ENCODE measurements around the gene CIDEC.
"Not testable (repeated sequence)": the region's sequence is repeated elsewhere in the genome, so short reads cannot be mapped to it uniquely, and the experiment has no call there.

The CIDEC gene

GRCh38 chr3:9863058-9863772, 16.8 kb downstream of the CIDEC start:
- no peak for DNase-seq (ENCODE audit: low read depth)
- no peak overlapping the region; the same call in 1 of the 2 replicates for H3K4me3 ChIP-seq (ENCODE audit: control insufficient read depth, low read depth, low read length)
- TF ChIP-seq CTCF (IDR thresholded peaks at IDR 0.05; ENCODE audit: control insufficient read depth, insufficient read depth, low read depth, low read length, missing control alignments): no peak

- no peak for DNase-seq (ENCODE audit: low read depth)
- TF ChIP-seq CTCF (IDR thresholded peaks at IDR 0.05; ENCODE audit: control insufficient read depth, insufficient read depth, low read depth, low read length, missing control alignments): peak; percentile 29
- no peak overlapping the region; the same call in 1 of the 2 replicates for H3K4me3 ChIP-seq (ENCODE audit: control insufficient read depth, low read depth, low read length)
Observed at GRCh38 chr3:9862391-9863057, 17.5 kb downstream of the CIDEC start.

GRCh38 chr3:9861626-9862130, 18.4 kb downstream of the CIDEC start:
- TF ChIP-seq CTCF (IDR thresholded peaks at IDR 0.05; ENCODE audit: control insufficient read depth, insufficient read depth, low read depth, low read length, missing control alignments): no peak
- DNase-seq (ENCODE audit: low read depth): no peak
- no peak overlapping the region for H3K4me3 ChIP-seq (ENCODE audit: control insufficient read depth, low read depth, low read length)

GRCh38 chr3:9861201-9861600, 18.9 kb downstream of the CIDEC start:
- H3K4me3 ChIP-seq (ENCODE audit: control insufficient read depth, low read depth, low read length): no peak overlapping the region
- no peak for DNase-seq (ENCODE audit: low read depth)
- no peak for TF ChIP-seq CTCF (IDR thresholded peaks at IDR 0.05; ENCODE audit: control insufficient read depth, insufficient read depth, low read depth, low read length, missing control alignments)

GRCh38 chr3:9859530-9860025, 20.5 kb downstream of the CIDEC start:
- TF ChIP-seq CTCF (IDR thresholded peaks at IDR 0.05; ENCODE audit: control insufficient read depth, insufficient read depth, low read depth, low read length, missing control alignments): no peak
- no peak for DNase-seq (ENCODE audit: low read depth)

GRCh38 chr3:9855594-9855993, 24.5 kb downstream of the CIDEC start:
- TF ChIP-seq CTCF (IDR thresholded peaks at IDR 0.05; ENCODE audit: control insufficient read depth, insufficient read depth, low read depth, low read length, missing control alignments): no peak
- no peak overlapping the region for H3K4me3 ChIP-seq (ENCODE audit: control insufficient read depth, low read depth, low read length)
- DNase-seq (ENCODE audit: low read depth): no peak

More at GRCh38 chr3:9859530-9860025, 20.5 kb downstream of the CIDEC start:
- H3K4me3 ChIP-seq (ENCODE audit: control insufficient read depth, low read depth, low read length): no peak overlapping the region

GRCh38 chr3:9854291-9854940, 25.6 kb downstream of the CIDEC start:
- not testable (repeated sequence) for DNase-seq (ENCODE audit: low read depth)

More at GRCh38 chr3:9854291-9854940, 25.6 kb downstream of the CIDEC start:
- not testable (repeated sequence) for H3K4me3 ChIP-seq (ENCODE audit: control insufficient read depth, low read depth, low read length)
